ENCODE data around the gene DCLRE1A.
"Not testable (repeated sequence)": the region's sequence is repeated elsewhere in the genome, so short reads cannot be mapped to it uniquely, and the experiment has no call there.

DCLRE1A gene

DNA sequence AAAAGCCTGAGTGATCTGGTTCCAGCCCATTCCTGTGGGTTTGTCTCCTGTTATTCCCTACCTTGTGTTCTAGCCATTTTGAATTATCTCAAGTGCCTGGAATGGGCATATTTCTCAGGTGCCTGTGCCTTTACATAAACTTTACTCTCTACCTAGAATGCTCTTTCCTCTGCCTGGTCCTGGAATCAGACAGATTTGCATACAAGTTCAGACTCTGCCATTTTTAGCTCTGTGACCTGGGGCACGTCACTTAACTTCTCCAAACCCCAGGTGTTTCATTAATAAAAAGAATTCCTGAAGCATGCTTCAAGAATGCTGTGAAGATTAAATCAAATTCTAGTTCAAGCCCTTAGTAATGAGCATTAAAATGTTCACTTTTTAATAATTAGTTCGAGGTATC lies 7.8 kb downstream of the DCLRE1A start:
- Histone ChIP-seq H3K9ac (no peak overlapping the region), H3K4me3 (ENCODE audit: low read depth, low read length) (no peak overlapping the region), H3K36me3 (ENCODE audit: control insufficient read depth, insufficient read depth, low read length) (no peaks in the 10 kb centered on the region), H3K4me2 (ENCODE audit: low read length) (no peak overlapping the region), H3K27ac (no peak overlapping the region), H3K4me1 (no peaks in the 10 kb centered on the region), H3K27me3 (ENCODE audit: control insufficient read depth, insufficient read depth, low read length) (no peaks in the 10 kb centered on the region), H3K9me3 (ENCODE audit: control insufficient read depth, low read length) (no peaks in the 10 kb centered on the region), H2AFZ (no peak overlapping the region), H3K79me2 (no peaks in the 10 kb centered on the region)
- TF ChIP-seq, protein P1, sequence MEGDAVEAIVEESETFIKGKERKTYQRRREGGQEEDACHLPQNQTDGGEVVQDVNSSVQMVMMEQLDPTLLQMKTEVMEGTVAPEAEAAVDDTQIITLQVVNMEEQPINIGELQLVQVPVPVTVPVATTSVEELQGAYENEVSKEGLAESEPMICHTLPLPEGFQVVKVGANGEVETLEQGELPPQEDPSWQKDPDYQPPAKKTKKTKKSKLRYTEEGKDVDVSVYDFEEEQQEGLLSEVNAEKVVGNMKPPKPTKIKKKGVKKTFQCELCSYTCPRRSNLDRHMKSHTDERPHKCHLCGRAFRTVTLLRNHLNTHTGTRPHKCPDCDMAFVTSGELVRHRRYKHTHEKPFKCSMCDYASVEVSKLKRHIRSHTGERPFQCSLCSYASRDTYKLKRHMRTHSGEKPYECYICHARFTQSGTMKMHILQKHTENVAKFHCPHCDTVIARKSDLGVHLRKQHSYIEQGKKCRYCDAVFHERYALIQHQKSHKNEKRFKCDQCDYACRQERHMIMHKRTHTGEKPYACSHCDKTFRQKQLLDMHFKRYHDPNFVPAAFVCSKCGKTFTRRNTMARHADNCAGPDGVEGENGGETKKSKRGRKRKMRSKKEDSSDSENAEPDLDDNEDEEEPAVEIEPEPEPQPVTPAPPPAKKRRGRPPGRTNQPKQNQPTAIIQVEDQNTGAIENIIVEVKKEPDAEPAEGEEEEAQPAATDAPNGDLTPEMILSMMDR (IDR thresholded peaks at IDR 0.05) = no peak

DNA sequence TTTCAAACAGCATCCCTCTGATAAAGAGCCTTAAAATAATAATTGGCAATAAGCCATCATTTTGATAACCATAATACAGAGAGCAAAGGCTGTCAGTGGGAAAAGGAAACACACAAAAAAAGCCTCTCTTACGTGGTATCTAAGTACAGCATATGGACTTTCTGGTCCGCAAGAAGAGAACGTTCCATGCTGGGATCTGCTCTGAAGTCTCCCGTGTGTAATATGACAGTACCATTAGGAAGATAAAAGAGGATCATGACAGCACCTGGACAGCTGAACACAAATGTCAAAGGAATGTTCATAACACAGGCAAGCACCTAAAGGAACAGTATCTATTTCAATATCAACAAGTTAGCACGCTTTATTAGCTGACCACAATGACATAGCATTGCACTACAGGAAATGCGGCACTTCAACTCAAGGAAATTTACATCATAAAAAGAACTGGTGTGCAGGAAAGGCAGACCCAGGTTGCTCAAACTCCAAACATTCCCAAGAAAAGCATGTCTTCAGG lies 9.9 kb downstream of the DCLRE1A start:
- Histone ChIP-seq H3K27me3 (ENCODE audit: control insufficient read depth, insufficient read depth, low read length) (no peaks in the 10 kb centered on the region), H3K36me3 (ENCODE audit: control insufficient read depth, insufficient read depth, low read length) (no peaks in the 10 kb centered on the region), H3K27ac (no peak overlapping the region)

DNA sequence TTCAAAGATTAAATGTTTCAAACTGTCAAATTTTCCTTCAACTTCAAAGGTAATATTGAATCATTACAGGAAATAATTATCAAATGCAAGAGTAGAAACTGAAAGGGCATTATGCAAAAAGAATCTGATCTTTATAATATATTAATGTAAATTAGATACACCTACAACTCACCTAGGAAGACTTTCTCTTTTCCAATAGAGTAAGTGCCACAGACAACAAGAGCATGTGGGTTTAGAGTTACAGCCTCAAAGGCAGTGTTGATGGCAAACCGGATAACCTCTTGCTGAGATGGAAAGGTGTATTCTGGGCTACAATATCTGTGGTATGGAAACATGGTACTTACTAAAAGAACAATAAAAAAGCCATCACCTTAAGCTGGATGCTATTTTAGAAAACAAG lies 11.7 kb downstream of the DCLRE1A start:
- Histone ChIP-seq H3K36me3 (ENCODE audit: control insufficient read depth, insufficient read depth, low read length) (no peaks in the 10 kb centered on the region), H3K4me3 (ENCODE audit: low read depth, low read length) (no peak overlapping the region), H3K27ac (no peak overlapping the region), H3K9me3 (ENCODE audit: control insufficient read depth, low read length) (no peaks in the 10 kb centered on the region), H3K27me3 (ENCODE audit: control insufficient read depth, insufficient read depth, low read length) (no peaks in the 10 kb centered on the region), H3K4me1 (no peaks in the 10 kb centered on the region), H3K9ac (no peak overlapping the region), H2AFZ (no peak overlapping the region), H3K4me2 (ENCODE audit: low read length) (no peak overlapping the region), H3K79me2 (no peaks in the 10 kb centered on the region)
- TF ChIP-seq, protein P1 (IDR thresholded peaks at IDR 0.05) = no peak

More for the DNA sequence above, 9.9 kb downstream of the DCLRE1A start:
- no peaks in the 10 kb centered on the region for H3K9me3 ChIP-seq (ENCODE audit: control insufficient read depth, low read length)
- H3K4me3 ChIP-seq (ENCODE audit: low read depth, low read length) = no peak overlapping the region
- no peak overlapping the region for H3K9ac ChIP-seq
- no peaks in the 10 kb centered on the region for H3K4me1 ChIP-seq
- no peaks in the 10 kb centered on the region for H3K79me2 ChIP-seq
- H3K4me2 ChIP-seq (ENCODE audit: low read length) = no peak overlapping the region
- H2AFZ ChIP-seq = no peak overlapping the region
- TF ChIP-seq, protein P1 (IDR thresholded peaks at IDR 0.05) = no peak

DNA sequence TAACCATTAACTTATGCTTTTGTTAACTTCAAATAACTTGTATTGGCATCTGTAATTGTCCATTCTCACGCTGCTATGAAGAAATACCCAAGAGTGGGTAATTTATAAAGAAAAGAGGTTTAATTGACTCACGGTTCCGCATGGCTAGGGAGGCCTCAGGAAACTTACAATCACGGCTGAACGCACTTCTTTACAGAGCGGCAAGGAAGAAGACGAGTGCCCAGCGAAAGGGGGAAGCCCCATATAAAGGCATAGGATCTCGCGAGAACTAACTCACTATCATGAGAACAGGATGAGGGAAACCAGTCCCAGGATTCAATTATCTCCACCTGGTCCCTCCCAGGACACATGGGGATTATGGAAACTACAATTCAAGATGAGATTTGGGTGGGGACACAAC lies 25.3 kb downstream of the DCLRE1A start:
- not testable (repeated sequence) for H3K27ac ChIP-seq; H3K27me3 ChIP-seq (ENCODE audit: control insufficient read depth, insufficient read depth, low read length); H2AFZ ChIP-seq; H3K36me3 ChIP-seq (ENCODE audit: control insufficient read depth, insufficient read depth, low read length); H3K79me2 ChIP-seq; H3K9ac ChIP-seq; H3K4me3 ChIP-seq (ENCODE audit: low read depth, low read length); H3K4me2 ChIP-seq (ENCODE audit: low read length); H3K9me3 ChIP-seq (ENCODE audit: control insufficient read depth, low read length); H3K4me1 ChIP-seq

DNA sequence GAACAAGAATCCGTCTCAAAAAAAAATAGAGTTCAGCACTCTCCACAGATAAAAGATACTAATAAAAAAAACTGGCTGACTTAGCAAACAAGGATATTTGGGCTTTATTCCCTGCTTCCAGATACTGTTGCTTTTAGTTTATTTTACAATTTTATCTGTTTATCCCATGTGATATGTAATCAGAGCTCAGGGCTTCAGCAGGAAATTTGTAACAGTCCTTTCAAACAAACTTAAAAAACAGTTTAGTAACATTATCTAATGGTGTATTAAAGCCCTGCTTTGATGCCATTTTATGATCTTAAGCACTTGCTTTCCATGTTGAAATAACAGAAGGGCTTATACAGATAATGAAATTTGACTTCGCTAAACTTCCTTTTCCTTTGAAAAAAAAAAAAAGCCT lies 28.1 kb downstream of the DCLRE1A start:
- TF ChIP-seq, protein P1 (IDR thresholded peaks at IDR 0.05) = no peak
- H3K27ac ChIP-seq = no peak overlapping the region
- H3K4me2 ChIP-seq (ENCODE audit: low read length) = no peak overlapping the region
- H3K9ac ChIP-seq = no peak overlapping the region
- no peaks in the 10 kb centered on the region for H3K27me3 ChIP-seq (ENCODE audit: control insufficient read depth, insufficient read depth, low read length)
- H3K4me1 ChIP-seq = no peaks in the 10 kb centered on the region
- no peaks in the 10 kb centered on the region for H3K79me2 ChIP-seq
- no peaks in the 10 kb centered on the region for H3K36me3 ChIP-seq (ENCODE audit: control insufficient read depth, insufficient read depth, low read length)
- H2AFZ ChIP-seq = no peak overlapping the region
- no peak overlapping the region for H3K4me3 ChIP-seq (ENCODE audit: low read depth, low read length)
- no peaks in the 10 kb centered on the region for H3K9me3 ChIP-seq (ENCODE audit: control insufficient read depth, low read length)

Data from parathyroid adenoma (tissue), 2 donors.